ENCODE measurements around the gene HPCAL4.

DNA sequence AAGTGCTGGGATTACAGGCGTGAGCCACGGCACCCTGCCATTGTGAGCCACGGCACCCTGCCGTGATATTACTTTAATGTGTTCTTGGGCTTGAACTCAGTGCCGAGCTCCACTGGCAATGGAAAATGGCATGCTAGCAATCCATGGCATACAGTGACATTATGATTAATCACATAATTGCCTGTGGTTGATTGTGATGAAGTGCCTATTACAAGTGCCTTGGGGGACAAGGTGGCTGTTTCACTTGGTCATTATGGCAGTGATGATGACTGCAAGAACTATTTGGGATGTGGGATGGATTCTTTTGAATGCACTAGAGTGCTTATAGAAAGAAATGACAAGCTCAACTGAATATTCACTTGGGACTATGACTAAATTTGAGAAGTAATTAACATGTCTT lies 22.3 kb upstream of the HPCAL4 start:
- TF ChIP-seq, protein P1, sequence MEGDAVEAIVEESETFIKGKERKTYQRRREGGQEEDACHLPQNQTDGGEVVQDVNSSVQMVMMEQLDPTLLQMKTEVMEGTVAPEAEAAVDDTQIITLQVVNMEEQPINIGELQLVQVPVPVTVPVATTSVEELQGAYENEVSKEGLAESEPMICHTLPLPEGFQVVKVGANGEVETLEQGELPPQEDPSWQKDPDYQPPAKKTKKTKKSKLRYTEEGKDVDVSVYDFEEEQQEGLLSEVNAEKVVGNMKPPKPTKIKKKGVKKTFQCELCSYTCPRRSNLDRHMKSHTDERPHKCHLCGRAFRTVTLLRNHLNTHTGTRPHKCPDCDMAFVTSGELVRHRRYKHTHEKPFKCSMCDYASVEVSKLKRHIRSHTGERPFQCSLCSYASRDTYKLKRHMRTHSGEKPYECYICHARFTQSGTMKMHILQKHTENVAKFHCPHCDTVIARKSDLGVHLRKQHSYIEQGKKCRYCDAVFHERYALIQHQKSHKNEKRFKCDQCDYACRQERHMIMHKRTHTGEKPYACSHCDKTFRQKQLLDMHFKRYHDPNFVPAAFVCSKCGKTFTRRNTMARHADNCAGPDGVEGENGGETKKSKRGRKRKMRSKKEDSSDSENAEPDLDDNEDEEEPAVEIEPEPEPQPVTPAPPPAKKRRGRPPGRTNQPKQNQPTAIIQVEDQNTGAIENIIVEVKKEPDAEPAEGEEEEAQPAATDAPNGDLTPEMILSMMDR (IDR thresholded peaks at IDR 0.05; ENCODE audit: insufficient read depth, low read depth, low read length): no peak
- no peak for TF ChIP-seq EZH2 (IDR thresholded peaks at IDR 0.05; ENCODE audit: insufficient read depth, low read length)

Measured in astrocyte (in vitro differentiated cells and primary cell).